HG02610 (cell line): ENCODE data around the gene FAM25C.
"Not testable (repeated sequence)": the region's sequence is repeated elsewhere in the genome, so short reads cannot be mapped to it uniquely, and the experiment has no call there.

Experiments
- ATAC-seq: cut with Tn5 transposase; IDR thresholded peaks from one replicate; pipeline ENCODE4 v1.9.1; 2021; ENCODE audit warnings: mild to moderate bottlenecking, moderate library complexity; ENCODE audit not compliant: unreplicated experiment

The FAM25C gene

DNA sequence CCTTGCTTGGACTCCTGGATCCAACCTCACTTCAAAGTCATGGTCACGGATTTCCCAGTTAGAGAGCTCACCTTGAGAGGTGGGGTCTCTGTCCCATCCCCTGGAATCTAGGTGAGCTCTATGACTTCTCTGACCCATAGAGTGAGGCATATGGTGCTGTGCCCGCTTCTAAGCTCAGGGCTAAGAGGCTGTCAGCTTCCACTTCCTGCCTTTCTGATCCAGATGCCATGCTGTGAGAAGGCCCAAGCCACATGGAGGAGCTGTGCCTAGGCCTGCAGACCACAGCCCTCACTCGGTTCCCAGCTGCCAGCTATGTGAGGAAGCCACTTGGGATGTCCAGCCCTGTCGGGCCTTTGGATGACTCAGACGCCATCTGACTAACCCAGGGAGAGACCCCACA is 39.9 kb downstream of the FAM25C start:
- not testable (repeated sequence) for ATAC-seq

GRCh38 chr10:47957158-47957557 is 42.4 kb downstream of the FAM25C start:
- ATAC-seq, result not testable (repeated sequence)

GRCh38 chr10:47947424-47947823 is 52.2 kb downstream of the FAM25C start:
- ATAC-seq, result not testable (repeated sequence)
